HG03175 (cell line): ENCODE data around the gene KMT2D.

ENCODE experiments used
- ATAC-seq: cut with Tn5 transposase; IDR thresholded peaks from one replicate; pipeline ENCODE4 v1.9.1; 2021; ENCODE audit warnings: mild to moderate bottlenecking, moderate library complexity; ENCODE audit not compliant: unreplicated experiment

The KMT2D gene, protein sequence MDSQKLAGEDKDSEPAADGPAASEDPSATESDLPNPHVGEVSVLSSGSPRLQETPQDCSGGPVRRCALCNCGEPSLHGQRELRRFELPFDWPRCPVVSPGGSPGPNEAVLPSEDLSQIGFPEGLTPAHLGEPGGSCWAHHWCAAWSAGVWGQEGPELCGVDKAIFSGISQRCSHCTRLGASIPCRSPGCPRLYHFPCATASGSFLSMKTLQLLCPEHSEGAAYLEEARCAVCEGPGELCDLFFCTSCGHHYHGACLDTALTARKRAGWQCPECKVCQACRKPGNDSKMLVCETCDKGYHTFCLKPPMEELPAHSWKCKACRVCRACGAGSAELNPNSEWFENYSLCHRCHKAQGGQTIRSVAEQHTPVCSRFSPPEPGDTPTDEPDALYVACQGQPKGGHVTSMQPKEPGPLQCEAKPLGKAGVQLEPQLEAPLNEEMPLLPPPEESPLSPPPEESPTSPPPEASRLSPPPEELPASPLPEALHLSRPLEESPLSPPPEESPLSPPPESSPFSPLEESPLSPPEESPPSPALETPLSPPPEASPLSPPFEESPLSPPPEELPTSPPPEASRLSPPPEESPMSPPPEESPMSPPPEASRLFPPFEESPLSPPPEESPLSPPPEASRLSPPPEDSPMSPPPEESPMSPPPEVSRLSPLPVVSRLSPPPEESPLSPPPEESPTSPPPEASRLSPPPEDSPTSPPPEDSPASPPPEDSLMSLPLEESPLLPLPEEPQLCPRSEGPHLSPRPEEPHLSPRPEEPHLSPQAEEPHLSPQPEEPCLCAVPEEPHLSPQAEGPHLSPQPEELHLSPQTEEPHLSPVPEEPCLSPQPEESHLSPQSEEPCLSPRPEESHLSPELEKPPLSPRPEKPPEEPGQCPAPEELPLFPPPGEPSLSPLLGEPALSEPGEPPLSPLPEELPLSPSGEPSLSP (N-terminal part only)

DNA sequence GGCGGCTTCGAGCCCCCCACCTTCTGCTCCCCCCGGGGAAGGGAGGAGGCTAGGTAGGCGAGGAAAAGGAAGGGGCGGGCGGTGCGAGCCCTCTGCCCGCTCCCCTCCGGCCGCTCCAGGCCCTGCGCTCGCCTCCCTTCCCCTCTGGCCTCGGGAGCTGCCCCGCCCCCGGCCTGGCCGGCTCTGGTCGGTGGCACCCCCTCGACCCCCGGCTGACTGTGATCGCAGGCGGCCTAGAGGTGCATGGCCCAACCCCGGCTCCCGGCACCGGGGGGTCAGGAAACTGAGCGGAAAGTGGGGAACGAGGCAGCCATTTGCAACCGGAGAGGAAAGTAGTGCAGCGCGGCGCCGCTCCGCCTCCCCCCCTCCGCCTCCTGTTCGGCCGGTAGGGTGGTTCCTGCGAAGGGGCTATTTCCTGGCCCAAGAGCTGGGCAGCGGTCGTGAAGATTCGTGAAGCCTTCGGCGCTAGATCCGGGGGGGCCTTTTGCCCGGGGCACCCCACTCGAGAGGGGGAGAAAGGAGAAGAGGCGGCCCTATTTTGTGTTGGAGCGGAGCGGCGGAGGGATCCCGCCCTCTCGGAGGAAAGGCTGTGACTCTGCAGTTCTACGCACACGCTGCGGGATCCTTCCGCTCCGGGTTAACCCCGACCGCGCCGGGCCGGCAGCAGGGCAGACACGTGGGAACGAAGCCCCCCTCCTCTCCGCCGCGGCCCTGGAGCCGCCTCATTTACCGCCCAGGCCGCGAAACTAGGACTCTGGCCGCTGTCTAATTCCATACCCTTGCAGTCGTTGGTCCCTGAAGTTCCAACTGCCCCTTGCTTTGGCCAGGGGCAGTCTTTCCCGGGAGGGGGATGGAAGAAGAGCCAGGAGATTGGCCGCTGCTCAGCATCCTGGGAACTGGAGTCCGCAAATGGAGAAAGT is at the start of gene KMT2D:
KMT2D (minus strand) TSS at position 558 of the 920 bp plus-strand sequence. CDS start 5,470 bp downstream, outside the sequence.
- peak; percentile 64 for ATAC-seq

GRCh38 chr12:49109641-49110463 is 49.3 kb upstream of the KMT2D start:
- no peak for ATAC-seq

DNA sequence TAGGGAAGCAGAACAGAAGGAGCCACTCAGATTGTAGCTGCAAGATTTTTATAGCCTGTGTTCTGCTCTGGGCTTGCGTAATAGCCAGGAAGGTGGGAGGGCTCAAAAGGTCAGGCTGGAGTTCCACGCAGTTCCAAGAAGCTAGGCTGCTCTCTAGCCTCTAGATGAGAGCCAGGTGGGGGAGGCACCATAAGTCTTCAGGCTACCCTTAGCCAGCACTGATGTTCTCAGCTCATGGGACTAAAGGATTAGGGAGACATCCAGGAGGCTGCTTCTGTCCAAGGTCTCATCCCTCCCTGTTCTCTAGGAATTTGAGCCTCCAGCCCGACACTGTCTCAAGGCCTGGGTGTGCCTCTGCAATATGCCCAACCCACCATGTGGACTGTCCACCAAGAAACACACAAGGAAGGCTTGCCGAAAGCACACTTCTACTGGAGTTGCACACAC is 48.4 kb upstream of the KMT2D start:
- no peak for ATAC-seq

DNA sequence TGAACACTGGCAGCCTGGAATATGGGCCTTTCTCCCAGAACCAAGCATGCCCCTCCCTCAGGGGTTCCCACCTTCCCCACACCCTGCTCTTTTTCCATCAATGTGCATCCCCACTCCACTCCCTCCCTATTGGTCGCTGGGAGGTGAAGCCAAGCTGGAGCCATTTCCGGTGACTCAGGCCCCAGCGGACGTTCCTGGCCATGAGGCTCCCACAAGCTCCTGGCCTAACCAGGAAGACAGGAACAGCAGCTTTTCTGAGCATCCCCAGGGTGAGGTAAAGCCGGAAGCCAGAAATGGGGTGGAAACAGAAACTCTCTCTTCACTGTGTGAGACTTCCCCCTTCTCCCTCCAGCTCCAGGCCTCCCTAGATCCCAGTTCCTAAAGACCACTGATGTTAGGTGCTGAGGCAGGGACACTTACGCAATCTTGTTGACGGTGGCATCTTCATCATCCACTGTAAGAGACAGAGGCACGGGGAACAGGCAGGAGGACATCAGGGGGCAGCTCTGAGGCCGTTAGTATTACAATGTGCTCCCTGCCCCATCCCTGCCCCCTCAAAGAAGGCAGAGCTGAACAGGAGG is 45.0 kb upstream of the KMT2D start:
- ATAC-seq, result no peak

- no peak for ATAC-seq
Measured at GRCh38 chr12:49104822-49105221, 44.2 kb upstream of the KMT2D start.

- ATAC-seq, result no peak
Measured at GRCh38 chr12:49100380-49100779, 39.8 kb upstream of the KMT2D start.

GRCh38 chr12:49098703-49099102 is 38.1 kb upstream of the KMT2D start:
- no peak for ATAC-seq

GRCh38 chr12:49098035-49098451 is 37.4 kb upstream of the KMT2D start:
- ATAC-seq, result no peak

DNA sequence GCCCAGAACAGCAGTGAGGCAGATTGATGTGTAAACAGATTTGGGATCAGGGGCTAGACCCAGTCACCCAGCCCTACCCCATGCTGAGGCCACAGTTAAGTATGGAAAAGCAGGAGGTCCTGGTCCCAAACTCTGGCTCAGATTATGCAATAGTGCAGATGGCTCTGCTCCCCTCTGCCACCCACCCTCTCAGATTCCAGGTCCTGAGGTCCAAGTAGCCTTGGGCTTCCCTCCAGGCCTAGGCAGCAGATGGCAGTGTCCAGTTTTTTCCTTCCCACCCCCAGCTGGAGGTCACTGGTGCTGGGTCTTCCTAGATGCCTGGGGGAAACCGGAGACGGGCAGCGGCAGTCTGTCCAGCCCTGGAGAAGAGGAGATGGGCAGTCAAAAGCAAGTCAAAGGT is 36.8 kb upstream of the KMT2D start:
- ATAC-seq, result no peak

DNA sequence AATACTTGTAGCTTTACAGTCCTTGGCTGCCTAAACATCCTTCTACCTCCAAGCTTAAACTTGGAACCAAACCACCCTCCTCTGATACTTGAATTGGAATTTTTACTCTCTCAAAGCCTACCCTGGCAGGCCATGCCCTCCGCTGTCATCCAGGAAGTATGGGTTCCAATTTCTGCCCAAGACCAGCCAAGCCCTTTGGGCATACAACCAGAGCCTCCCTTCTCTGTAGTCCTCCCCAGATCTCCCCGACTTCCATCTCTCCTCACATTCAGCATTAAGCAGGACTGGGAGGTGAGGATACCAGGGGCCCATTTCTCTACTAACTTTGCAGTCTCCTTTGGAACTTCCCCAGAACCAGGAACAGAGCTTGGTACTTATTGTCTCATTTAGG is 34.4 kb upstream of the KMT2D start:
- ATAC-seq, result no peak

- ATAC-seq, result no peak
Measured at GRCh38 chr12:49094160-49094974, 33.8 kb upstream of the KMT2D start, which contains the start of gene DHH. Gene DHH, minus strand, starts transcription at chr12:49094801. Its CDS starts 289 bp downstream, at chr12:49094512.

DNA sequence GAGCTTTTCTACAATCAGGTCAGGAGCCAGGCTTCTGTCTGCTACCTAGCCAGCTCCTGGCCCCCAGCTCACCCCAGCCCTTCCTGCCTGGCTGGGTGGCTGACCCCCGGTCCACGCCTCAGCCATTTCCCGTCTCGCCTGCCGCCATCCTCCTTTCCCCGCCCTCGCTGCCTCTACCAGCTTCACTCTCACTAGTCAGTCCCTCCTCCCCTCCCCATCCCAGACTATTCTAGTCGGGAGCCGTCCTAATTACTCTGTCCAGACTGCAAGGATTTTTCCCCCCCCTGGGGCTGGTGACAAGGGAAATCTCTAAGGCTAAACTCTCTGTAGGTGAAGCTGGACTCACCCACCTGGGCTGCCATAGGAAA is 33.2 kb upstream of the KMT2D start:
- ATAC-seq, result no peak

DNA sequence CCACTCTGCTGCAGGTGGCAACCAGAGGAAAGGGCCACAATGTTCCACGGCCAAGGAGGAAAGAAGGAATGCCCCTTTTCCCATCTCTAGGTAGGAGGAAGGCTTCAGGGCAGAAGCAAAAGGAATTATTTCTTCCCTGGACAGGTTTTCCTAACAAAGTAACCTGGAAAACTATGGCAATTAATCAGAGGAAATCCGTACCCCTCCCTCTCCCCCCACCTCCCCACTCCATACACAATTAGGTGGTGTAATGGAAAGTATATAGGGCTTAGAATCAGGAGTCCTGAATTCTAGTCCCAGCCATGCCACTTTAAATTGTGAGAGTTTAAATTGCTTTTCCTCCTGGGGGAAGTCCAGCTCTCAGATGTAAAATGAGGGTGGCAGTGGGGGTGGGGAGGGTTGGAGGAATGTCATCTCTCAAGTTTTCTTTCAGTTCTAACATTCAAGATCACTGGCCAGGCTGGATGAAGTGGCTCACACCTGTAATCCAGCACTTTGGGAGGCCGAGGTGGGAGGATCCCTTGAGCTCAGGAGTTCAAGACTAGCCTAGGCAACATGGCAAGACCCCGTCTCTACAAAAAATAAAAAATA is 32.3 kb upstream of the KMT2D start:
- ATAC-seq, result no peak

GRCh38 chr12:49092086-49092815 is 31.7 kb upstream of the KMT2D start:
- no peak for ATAC-seq

DNA sequence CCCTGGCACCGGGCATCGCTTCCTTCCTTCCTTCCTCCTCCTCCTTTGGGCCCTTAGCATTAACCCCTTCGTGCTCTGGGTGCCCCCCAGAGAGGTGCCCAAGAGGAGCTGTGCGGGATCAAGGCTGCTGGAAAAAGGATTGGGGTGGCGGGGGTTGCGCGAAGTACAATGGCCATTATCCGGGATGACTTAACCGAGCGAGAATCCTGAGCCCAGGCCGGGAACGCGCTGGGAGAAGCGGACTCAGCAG is 31.2 kb upstream of the KMT2D start:
- no peak for ATAC-seq

DNA sequence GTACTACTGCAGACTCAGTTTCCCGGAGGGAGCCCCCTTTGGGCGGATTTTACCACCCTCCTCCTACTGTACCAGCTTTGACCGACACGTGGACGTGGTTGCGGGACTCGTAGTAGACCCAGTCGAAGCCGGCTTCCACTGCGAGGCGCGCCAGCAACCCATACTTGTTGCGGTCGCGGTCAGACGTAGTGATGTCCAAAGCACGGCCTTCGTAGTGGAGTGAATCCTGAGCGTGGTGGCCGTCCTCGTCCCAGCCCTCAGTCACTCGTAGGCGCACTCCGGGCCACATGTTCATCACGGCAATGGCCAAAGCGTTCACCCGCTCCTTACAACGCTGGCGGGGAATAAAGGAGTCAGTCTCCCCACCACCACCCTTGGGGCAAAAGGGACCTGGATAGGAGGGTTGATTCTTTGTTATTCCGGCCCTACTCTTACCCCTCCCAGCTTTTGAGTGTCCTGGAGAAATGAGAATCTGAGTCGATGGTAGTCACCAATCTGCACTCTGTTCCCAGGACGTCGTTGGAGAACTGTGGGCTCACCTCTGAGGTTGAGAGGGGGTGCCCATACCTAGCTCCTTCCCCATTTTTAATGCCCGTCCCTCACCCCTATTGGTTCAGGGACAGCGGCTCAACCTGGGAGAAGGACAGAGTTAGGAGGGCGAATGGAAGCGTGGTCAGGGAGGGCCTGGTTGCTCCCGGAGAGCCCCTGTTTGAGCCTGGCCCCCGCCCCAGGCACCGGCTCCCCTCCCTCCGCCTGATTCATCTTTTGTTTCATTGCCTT is 30.7 kb upstream of the KMT2D start:
- ATAC-seq, result no peak
